Thyroid gland (tissue), 4 donors: ENCODE results near the gene OGG1.

Experiments
- CTCF ChIP-seq, 6 experiments: fragments of 200-600 bp in 3 of 6; fragments of 450-650 bp in 3 of 6; sonication (generic) in 3 of 6; IDR thresholded peaks; one replicate each; pipeline ENCODE4 v1.5.1; 2016 to 2019; ENCODE audit warnings: antibody characterized with exemption in 6 of 6, mild to moderate bottlenecking in 2 of 6, inconsistent platforms in 1 of 6, moderate library complexity in 1 of 6
- POLR2A ChIP-seq, 2 donors: fragments of 450-650 bp; IDR thresholded peaks; one replicate each; pipeline ENCODE4 v1.6.1; 2017; ENCODE audit warnings: antibody characterized with exemption in 2 of 2, mild to moderate bottlenecking in 2 of 2, moderate library complexity in 1 of 2

GRCh38 chr3:9791127-9791526 is 41.4 kb downstream of the OGG1 start:
- TF ChIP-seq CTCF (IDR thresholded peaks at IDR 0.05) (no peak), POLR2A (IDR thresholded peaks at IDR 0.05) (no peak)
